IMR-90 (cell line): Measurements from ENCODE around the gene APOA4. TPM values are rescaled to one million over a fixed set of nuclear protein-coding genes. Genes with fewer than 3 reads are reported as not detected.

Experiments
- ATAC-seq: fragments of 200-7000 bp; cut with Tn5 transposase; 2 replicates; pipeline ENCODE4 v1.9.1; 2020; ENCODE audit warnings: low read depth, mild to moderate bottlenecking, moderate library complexity
- BruUV-seq: library from RNA; stranded (reverse); fragments of 400-500 nt; replicated peaks from 2 replicates; lab custom pipeline; 2021; lab: Mats Ljungman, UMichigan
- CTCF ChIA-PET: fragments of 300-600 bp; formaldehyde crosslinking; extraction: SDS; loops from one replicate; lab custom pipeline; 2021; ENCODE audit warnings: antibody characterized with exemption; lab: Yijun Ruan, JAX
- POLR2A ChIA-PET: fragments of 300-600 bp; sonication (Branson Sonifier 250); formaldehyde crosslinking; loops from one replicate; lab custom pipeline; 2022; ENCODE audit warnings: antibody characterized with exemption; ENCODE audit not compliant: unreplicated experiment; lab: Charles Lee
- DNase-seq: peaks from one replicate; pipeline ENCODE4 v3.0.0; 2013
- H2AFZ ChIP-seq: replicated peaks from 2 replicates; pipeline ENCODE3; 2013; ENCODE audit warnings: low read length, mild to moderate bottlenecking; ENCODE audit not compliant: poor library complexity
- H2AK5ac ChIP-seq: 2 replicates; pipeline ENCODE4 v1.6.1; 2013; ENCODE audit warnings: low read depth, low read length, inconsistent platforms
- H2AK9ac ChIP-seq: replicated peaks from 2 replicates; pipeline ENCODE3; 2013; ENCODE audit warnings: mild to moderate bottlenecking, low read depth, low read length, moderate library complexity; ENCODE audit not compliant: poor library complexity
- H2BK120ac ChIP-seq: 2 replicates; pipeline ENCODE4 v1.6.1; 2013; ENCODE audit warnings: low read depth, low read length, inconsistent platforms
- H2BK15ac ChIP-seq: 3 replicates; pipeline ENCODE4 v1.6.1; 2013; ENCODE audit warnings: low read depth, low read length, inconsistent platforms
- H2BK20ac ChIP-seq: 2 replicates; pipeline ENCODE4 v1.6.1; 2013; ENCODE audit warnings: low read depth, mild to moderate bottlenecking, inconsistent platforms, low read length, moderate library complexity
- H2BK5ac ChIP-seq: 2 replicates; pipeline ENCODE4 v1.6.1; 2013; ENCODE audit warnings: mild to moderate bottlenecking, low read depth, low read length, inconsistent platforms; ENCODE audit not compliant: poor library complexity, severe bottlenecking
- H3K14ac ChIP-seq: replicated peaks from 2 replicates; pipeline ENCODE4 v1.6.1; 2013; ENCODE audit warnings: low read depth, low read length, inconsistent platforms
- H3K18ac ChIP-seq: 2 replicates; pipeline ENCODE4 v1.6.1; 2013; ENCODE audit warnings: low read depth, low read length, control low read depth
- H3K23ac ChIP-seq: 2 replicates; pipeline ENCODE4 v1.6.1; 2013; ENCODE audit warnings: low read depth, low read length, inconsistent platforms
- H3K27ac ChIP-seq: 2 replicates; pipeline ENCODE4 v1.5.1; 2013; ENCODE audit warnings: mild to moderate bottlenecking, control low read depth, low read length; ENCODE audit not compliant: insufficient read depth
- H3K27me3 ChIP-seq: 2 replicates; pipeline ENCODE4 v1.6.1; 2013; ENCODE audit warnings: low read length; ENCODE audit not compliant: control insufficient read depth, insufficient read depth
- H3K36me3 ChIP-seq: 2 replicates; pipeline ENCODE4 v1.6.1; 2013; ENCODE audit warnings: low read length, mixed read lengths; ENCODE audit not compliant: control insufficient read depth, insufficient read depth
- H3K4ac ChIP-seq: 2 replicates; pipeline ENCODE4 v1.6.1; 2013; ENCODE audit warnings: low read depth, low read length, inconsistent platforms
- H3K4me1 ChIP-seq: 2 replicates; pipeline ENCODE4 v1.6.1; 2013; ENCODE audit warnings: low read length, mixed read lengths; ENCODE audit not compliant: control insufficient read depth, insufficient read depth
- H3K4me2 ChIP-seq: 2 replicates; pipeline ENCODE4 v1.6.1; 2013; ENCODE audit warnings: low read depth, mild to moderate bottlenecking, control low read depth, low read length, moderate library complexity
- H3K4me3 ChIP-seq: 2 replicates; pipeline ENCODE4 v1.5.1; 2013; ENCODE audit warnings: low read depth, mild to moderate bottlenecking, control low read depth, low read length, moderate library complexity; ENCODE audit not compliant: insufficient read depth
- H3K56ac ChIP-seq: 2 replicates; pipeline ENCODE4 v1.6.1; 2013; ENCODE audit warnings: low read length, inconsistent platforms; ENCODE audit not compliant: insufficient read depth; ENCODE audit errors: extremely low read depth
- H3K79me1 ChIP-seq, 2 experiments: 2 replicates each; pipeline ENCODE4 v1.6.1; 2013; ENCODE audit warnings: low read length in 2 of 2, inconsistent platforms in 1 of 2, low read depth in 1 of 2
- H3K9ac ChIP-seq: 2 replicates; pipeline ENCODE4 v1.6.1; 2013; ENCODE audit warnings: low read depth, low read length, control low read depth
- H3K9me1 ChIP-seq: 2 replicates; pipeline ENCODE4 v1.6.1; 2013; ENCODE audit warnings: low read length, inconsistent platforms; ENCODE audit not compliant: insufficient read depth
- H3K9me3 ChIP-seq: 2 replicates; pipeline ENCODE4 v1.6.1; 2013; ENCODE audit warnings: low read length; ENCODE audit not compliant: control insufficient read depth, insufficient read depth
- H4K20me1 ChIP-seq: 2 replicates; pipeline ENCODE4 v1.6.1; 2013; ENCODE audit warnings: low read length, inconsistent platforms; ENCODE audit not compliant: insufficient read depth
- H4K5ac ChIP-seq: 2 replicates; pipeline ENCODE4 v1.6.1; 2013; ENCODE audit warnings: mild to moderate bottlenecking, low read depth, low read length, control low read depth
- H4K8ac ChIP-seq, 2 experiments: 2 replicates each; pipeline ENCODE4 v1.6.1; 2013; ENCODE audit warnings: low read depth in 2 of 2, low read length in 2 of 2, control low read depth in 1 of 2, inconsistent platforms in 1 of 2
- H4K91ac ChIP-seq: 2 replicates; pipeline ENCODE4 v1.6.1; 2013; ENCODE audit warnings: low read depth, low read length, inconsistent platforms; ENCODE audit not compliant: insufficient read depth
- BHLHE40 ChIP-seq: fragments of 150-350 bp; IDR thresholded peaks from 2 replicates; pipeline ENCODE4 v1.6.1; 2016; ENCODE audit warnings: mild to moderate bottlenecking, low read depth, low read length
- CEBPB ChIP-seq: IDR thresholded peaks from 2 replicates; pipeline ENCODE4 v1.6.1; 2012; ENCODE audit warnings: low read depth, low read length, improper control_type of control experiment
- MAFK ChIP-seq: IDR thresholded peaks from 2 replicates; pipeline ENCODE4 v1.6.1; 2012; ENCODE audit warnings: low read depth, low read length, improper control_type of control experiment
- MAZ ChIP-seq: IDR thresholded peaks from 2 replicates; pipeline ENCODE4 v1.6.1; 2012; ENCODE audit warnings: low read depth, mild to moderate bottlenecking, low read length, improper control_type of control experiment, moderate library complexity, borderline replicate concordance
- MXI1 ChIP-seq: IDR thresholded peaks from 2 replicates; pipeline ENCODE4 v1.6.1; 2012; ENCODE audit warnings: low read depth, mild to moderate bottlenecking, low read length, moderate library complexity, borderline replicate concordance
- NFE2L2 ChIP-seq: fragments of 150-350 bp; IDR thresholded peaks from 2 replicates; pipeline ENCODE4 v1.6.1; 2016; ENCODE audit warnings: low read depth, mild to moderate bottlenecking, low read length
- POLR2A ChIP-seq: IDR thresholded peaks from 2 replicates; pipeline ENCODE4 v1.6.1; 2012; ENCODE audit warnings: mild to moderate bottlenecking, low read depth, low read length
- RAD21 ChIP-seq: IDR thresholded peaks from 2 replicates; pipeline ENCODE4 v1.6.1; 2012; ENCODE audit warnings: low read length, improper control_type of control experiment
- RCOR1 ChIP-seq: IDR thresholded peaks from 2 replicates; pipeline ENCODE4 v1.6.1; 2012; ENCODE audit warnings: mild to moderate bottlenecking, low read length, improper control_type of control experiment; ENCODE audit not compliant: insufficient replicate concordance
- RFX5 ChIP-seq: IDR thresholded peaks from 2 replicates; pipeline ENCODE4 v1.8.0; 2012; ENCODE audit warnings: low read depth, mild to moderate bottlenecking, low read length, moderate library complexity
- SMC3 ChIP-seq: fragments of 150-350 bp; IDR thresholded peaks from 2 replicates; pipeline ENCODE4 v1.6.1; 2016; ENCODE audit warnings: low read depth, mild to moderate bottlenecking, antibody characterized with exemption, low read length, moderate library complexity
- WGBS, 2 experiments: methylation state at CpG; one replicate each; pipeline versions ENCODE4 v1.1.5 to v1.1.7; 2013; ENCODE audit warnings: missing lambda C conversion rate in 2 of 2; ENCODE audit not compliant: insufficient read length in 1 of 2; ENCODE audit errors: extremely low coverage in 2 of 2; 5-methylcytosine and 5-hydroxymethylcytosine counted together
- dilution Hi-C: fragments of 300-500 bp; cut with HindIII; formaldehyde crosslinking; loops from one replicate; pipeline ENCODE4 v1.14.3; 2018; ENCODE audit warnings: low sequenced_read_pairs; ENCODE audit not compliant: unreplicated experiment
- in situ Hi-C: fragments of 300-500 bp; cut with MboI; formaldehyde crosslinking; loops from 3 replicates; pipeline ENCODE4 v1.14.3; 2019; ENCODE audit warnings: low sequenced_read_pairs, inconsistent platforms, mixed read lengths
- intact Hi-C: fragments of 100-400 bp; cut with micrococcal nuclease; formaldehyde crosslinking; loops from 2 replicates; pipeline ENCODE4 v1.10.0; 2022
- polyA plus RNA-seq, 3 experiments: library from polyadenylated mRNA; depleted of rRNA; stranded (reverse); fragments of >200 nt; gene quantifications; 2 replicates each; pipeline ENCODE4 v1.2.3, GENCODE V29; 2012; ENCODE audit warnings: low replicate concordance in 1 of 3
- total RNA-seq: library from RNA; depleted of rRNA; stranded (reverse); fragments of >200 nt; gene quantifications from 2 replicates; pipeline ENCODE4 v1.2.3, GENCODE V29; 2012
- TF ChIP-seq, protein P1 (sequence below): fragments of 150-350 bp; IDR thresholded peaks from 2 replicates; pipeline ENCODE4 v1.6.1; 2016; ENCODE audit warnings: low read depth, mild to moderate bottlenecking, low read length, moderate library complexity, borderline replicate concordance
- TF ChIP-seq, protein P2 (sequence below): conservative IDR thresholded peaks from 2 replicates; pipeline ENCODE4 v1.5.1; 2012; ENCODE audit warnings: mild to moderate bottlenecking, low read depth, low read length, improper control_type of control experiment

Gene APOA4
- total and polyA plus RNA-seq, 2 of the 4 experiments (the other 2 are of a cell fraction) = not detected

DNA sequence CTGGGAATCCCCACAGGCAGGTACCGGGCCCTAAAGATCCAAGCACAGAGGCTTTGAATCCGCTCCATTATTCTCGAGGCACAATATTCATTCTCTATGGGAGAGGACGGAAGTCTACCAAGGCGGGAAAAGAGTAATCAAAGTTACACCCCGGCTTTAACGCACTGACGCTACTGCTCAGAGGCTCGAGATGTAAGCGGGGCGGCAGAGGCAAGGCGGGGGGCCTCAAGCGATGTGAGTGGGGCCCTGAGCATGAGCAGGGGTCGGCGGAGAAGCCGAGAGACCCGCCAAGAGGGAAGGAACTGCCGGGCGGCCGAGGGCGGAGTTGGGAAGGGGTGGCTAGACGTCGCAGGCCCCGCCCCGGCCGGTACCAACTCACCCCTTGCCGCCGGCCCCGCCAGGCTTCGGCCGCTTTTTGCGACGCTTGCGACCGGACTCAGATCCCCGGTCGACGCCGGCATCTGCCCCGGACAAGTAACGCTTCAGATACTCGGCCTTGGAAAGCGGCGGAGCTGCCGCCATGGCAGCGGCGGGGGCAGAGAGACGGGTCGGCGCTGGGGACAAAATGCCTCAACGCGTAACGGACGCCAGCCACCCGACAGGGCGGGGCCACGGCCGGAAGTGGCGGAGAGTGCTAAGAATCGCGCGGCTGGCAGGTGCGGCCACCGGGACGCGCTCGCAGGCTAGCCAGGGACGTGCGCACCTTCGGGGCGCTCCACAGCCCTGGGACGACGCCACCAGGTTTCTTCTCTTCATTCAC lies 50.5 kb downstream of the APOA4 start, which contains the start of gene BUD13 (continued):
- TF ChIP-seq MAFK (no peak), RCOR1 (no peak)

DNA sequence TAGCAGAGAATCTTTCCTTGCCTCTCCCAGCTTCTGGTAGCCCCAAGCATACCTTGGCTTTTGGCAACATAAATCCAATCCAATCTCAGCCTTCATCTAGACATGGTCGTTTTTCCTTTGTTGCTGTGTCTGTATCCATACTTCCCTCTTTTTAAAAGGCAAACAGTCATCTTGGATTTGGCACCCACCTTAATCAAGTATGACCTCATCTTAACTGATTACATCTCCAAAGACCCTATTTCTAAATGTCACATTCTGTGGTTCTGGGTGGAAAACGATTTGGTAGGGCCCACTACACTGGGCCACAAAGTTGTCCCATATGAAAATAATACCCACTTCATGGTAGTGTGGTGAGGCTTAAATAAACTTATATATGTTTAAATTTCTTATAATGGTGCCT lies 51.2 kb downstream of the APOA4 start:
- peak overlapping the region; percentile 93 for H3K4me2 ChIP-seq
- no peak overlapping the region; the same call in 1 of the 2 replicates for H3K27ac ChIP-seq
- no CpG with 5 or more reads among the region's 2 CpGs for WGBS, 2 experiments
- H4K5ac ChIP-seq = peak overlapping the region; percentile 71; the same call in 1 of the 2 replicates
- intact Hi-C loops = loop anchor here (5.0 kb wide), 1 partner anchor 1795 kb away; the partner anchor contains the start of gene IFT46
- ATAC-seq (no peak), DNase-seq (no peak)
- peaks cover 5% of the 10 kb centered on the region for H3K4me1 ChIP-seq
- no peaks in the 10 kb centered on the region for H3K9me3 ChIP-seq
- no peak overlapping the region for H3K14ac ChIP-seq
- in situ Hi-C loops = no loop called here
- no peak overlapping the region for H3K4ac ChIP-seq
- H2AK5ac ChIP-seq = 0 out of 2 replicates have a peak overlapping the region, but pooled peaks have one; percentile 2
- dilution Hi-C loops = no loop called here
- no peak overlapping the region; the same call in 2 of the 3 replicates for H2BK15ac ChIP-seq
- peak overlapping the region; percentile 96 for H3K4me3 ChIP-seq
- peaks cover 6% of the 10 kb centered on the region for H3K36me3 ChIP-seq
- peaks cover 13 to 34% of the 10 kb centered on the region in 2 experiments for H3K79me1 ChIP-seq
- H3K9ac ChIP-seq = peak overlapping the region; percentile 97; the same call in 1 of the 2 replicates
- no peak overlapping the region for H3K18ac ChIP-seq
- no peak overlapping the region for H2AFZ ChIP-seq
- ChIA-PET CTCF (no interaction called here), POLR2A (interaction anchor here (0.6 kb wide), 1 partner anchor 256 kb away, joined by 3 read pairs; no protein-coding TSS in a partner anchor)
- peak overlapping the region; percentile 9 to 74; a peak in 2 of 4 replicates for H4K8ac ChIP-seq
- BruUV-seq = TSS peak; percentile 23
- no peaks in the 10 kb centered on the region for H3K27me3 ChIP-seq
- H4K91ac ChIP-seq = peak overlapping the region; percentile 4; the same call in 1 of the 2 replicates
- no peak overlapping the region for H2BK5ac ChIP-seq
- peak overlapping the region; percentile 84 for H2AK9ac ChIP-seq
- peaks cover 9% of the 10 kb centered on the region; the same call in 1 of the 2 replicates for H3K9me1 ChIP-seq
- H3K56ac ChIP-seq = peak overlapping the region; percentile 80; the same call in 1 of the 2 replicates
- H2BK20ac ChIP-seq = no peak overlapping the region
- peak overlapping the region; percentile 31; the same call in 1 of the 2 replicates for H3K23ac ChIP-seq
- no peak overlapping the region for H2BK120ac ChIP-seq
- H4K20me1 ChIP-seq = no peaks in the 10 kb centered on the region; the same call in 1 of the 2 replicates
- TF ChIP-seq SMC3 (no peak), RFX5 (no peak), RAD21 (no peak), NFE2L2 (no peak), POLR2A (no peak), BHLHE40 (no peak), MXI1 (no peak), MAZ (no peak), CEBPB (no peak), RCOR1 (no peak)
- TF ChIP-seq, protein P1, sequence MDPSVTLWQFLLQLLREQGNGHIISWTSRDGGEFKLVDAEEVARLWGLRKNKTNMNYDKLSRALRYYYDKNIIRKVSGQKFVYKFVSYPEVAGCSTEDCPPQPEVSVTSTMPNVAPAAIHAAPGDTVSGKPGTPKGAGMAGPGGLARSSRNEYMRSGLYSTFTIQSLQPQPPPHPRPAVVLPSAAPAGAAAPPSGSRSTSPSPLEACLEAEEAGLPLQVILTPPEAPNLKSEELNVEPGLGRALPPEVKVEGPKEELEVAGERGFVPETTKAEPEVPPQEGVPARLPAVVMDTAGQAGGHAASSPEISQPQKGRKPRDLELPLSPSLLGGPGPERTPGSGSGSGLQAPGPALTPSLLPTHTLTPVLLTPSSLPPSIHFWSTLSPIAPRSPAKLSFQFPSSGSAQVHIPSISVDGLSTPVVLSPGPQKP = no peak
- TF ChIP-seq, protein P2, sequence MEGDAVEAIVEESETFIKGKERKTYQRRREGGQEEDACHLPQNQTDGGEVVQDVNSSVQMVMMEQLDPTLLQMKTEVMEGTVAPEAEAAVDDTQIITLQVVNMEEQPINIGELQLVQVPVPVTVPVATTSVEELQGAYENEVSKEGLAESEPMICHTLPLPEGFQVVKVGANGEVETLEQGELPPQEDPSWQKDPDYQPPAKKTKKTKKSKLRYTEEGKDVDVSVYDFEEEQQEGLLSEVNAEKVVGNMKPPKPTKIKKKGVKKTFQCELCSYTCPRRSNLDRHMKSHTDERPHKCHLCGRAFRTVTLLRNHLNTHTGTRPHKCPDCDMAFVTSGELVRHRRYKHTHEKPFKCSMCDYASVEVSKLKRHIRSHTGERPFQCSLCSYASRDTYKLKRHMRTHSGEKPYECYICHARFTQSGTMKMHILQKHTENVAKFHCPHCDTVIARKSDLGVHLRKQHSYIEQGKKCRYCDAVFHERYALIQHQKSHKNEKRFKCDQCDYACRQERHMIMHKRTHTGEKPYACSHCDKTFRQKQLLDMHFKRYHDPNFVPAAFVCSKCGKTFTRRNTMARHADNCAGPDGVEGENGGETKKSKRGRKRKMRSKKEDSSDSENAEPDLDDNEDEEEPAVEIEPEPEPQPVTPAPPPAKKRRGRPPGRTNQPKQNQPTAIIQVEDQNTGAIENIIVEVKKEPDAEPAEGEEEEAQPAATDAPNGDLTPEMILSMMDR = no peak
